Endothelial cell of coronary artery (primary cell): Measurements from ENCODE around the gene PRKCZ. TPM values are rescaled to one million over a fixed set of nuclear protein-coding genes. Genes with fewer than 3 reads are reported as not detected.

ENCODE experiments used
- total RNA-seq: library from RNA; depleted of rRNA; stranded (reverse); fragments of >200 nt; gene quantifications from 2 replicates; pipeline ENCODE4 v1.2.3, GENCODE V29; 2014

PRKCZ gene
- total RNA-seq = 0.19 and 0.36 TPM in 2 replicates

DNA sequence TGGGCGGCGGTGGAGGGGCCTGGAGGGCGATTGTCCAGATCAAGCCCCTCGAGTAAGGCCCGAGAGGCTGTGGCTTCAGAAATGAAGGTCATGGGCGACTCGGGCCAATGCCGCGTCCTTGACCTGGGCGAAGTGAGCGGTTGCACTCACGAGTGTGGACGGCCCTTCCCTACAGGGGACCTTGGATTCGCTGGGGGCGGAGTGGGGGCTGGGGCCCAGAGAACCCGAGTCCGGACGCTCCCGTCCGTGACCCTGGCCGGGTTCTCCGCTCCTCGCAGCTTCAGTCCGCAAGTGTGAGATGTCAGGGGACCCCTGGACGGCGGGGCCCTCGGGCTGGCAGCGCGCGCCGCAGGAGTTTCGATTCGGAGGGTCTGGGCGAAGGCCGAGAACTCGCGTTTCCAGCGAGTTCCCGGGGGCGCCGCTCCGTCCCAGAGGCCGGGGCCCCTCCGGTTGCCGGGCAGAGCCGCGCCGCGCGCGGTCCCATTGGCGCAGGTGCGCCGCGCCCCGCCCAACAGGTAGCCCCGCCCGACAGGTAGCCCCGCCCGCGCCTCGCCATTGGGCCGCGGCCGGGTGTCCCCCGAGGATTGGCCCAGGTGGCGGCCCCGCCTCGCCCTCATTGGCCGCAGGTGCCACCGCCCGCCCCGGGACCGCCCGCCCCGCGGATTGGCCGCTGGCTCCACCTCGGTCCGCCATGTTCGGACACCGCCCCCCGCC is at the start of gene PRKCZ:
PRKCZ (plus strand) TSS at position 694 of the 714 bp plus-strand sequence. CDS start 220 bp downstream, outside the sequence.

DNA sequence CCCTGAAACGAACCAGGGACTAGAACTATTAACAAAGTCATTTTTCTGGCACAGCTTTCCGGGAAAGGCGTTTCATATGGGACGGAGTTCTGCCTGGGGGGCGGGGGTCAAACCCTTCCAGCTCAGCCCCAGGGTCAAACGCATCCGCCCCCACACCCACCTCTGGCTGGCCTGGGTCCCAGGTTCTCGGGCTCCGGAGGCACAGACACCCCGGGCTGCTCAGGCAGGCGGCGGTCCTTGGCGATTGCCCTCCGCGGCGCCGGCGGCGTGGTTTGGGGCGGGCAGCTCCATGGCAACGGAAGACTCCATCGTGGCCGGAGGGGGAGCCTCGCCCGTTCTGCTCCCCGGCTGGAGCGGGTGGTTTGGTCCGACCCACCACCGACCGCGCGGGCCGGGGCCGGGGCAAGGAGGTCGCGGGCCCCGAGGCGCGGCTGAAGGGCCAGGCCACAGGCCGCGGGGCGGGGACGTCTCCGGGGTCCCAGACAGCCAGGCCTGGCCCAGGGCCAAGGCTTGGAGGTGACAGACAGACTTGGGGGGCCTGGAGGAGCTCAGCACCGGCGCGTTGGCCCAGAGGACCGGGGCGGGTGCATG is 46.6 kb upstream of the PRKCZ start, which contains the start of gene CFAP74:
CFAP74 (minus strand) TSS at position 246 of the 591 bp plus-strand sequence. CDS start 12,830 bp downstream, outside the sequence.

DNA sequence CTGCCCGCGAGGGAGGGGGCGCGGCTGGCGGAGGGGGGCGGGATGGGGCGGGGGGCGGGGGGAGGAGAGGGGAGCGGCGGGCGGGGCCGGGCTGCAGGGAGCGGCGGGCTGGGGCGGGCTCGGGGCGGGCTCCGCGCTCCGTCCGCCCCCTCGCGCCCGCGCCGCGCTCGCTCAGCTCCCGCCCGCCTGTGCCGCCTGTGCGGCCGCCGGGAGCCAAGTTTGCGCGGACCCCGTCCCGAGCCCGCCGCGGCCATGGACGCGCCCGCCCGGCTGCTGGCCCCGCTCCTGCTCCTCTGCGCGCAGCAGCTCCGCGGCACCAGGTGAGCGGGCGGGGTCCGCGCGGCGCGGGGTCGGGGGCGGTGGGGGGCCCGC is 31.1 kb upstream of the PRKCZ start, which contains the start of gene GABRD:
GABRD (plus strand) TSS at position 174 of the 372 bp plus-strand sequence; CDS start at position 253, 79 bp downstream.

GRCh38 chr1:2194319-2194897 is 144.2 kb downstream of the PRKCZ start, which contains the start of gene FAAP20:
FAAP20 (minus strand) TSS chr1:2194772; CDS start chr1:2194749, 23 bp downstream.

DNA sequence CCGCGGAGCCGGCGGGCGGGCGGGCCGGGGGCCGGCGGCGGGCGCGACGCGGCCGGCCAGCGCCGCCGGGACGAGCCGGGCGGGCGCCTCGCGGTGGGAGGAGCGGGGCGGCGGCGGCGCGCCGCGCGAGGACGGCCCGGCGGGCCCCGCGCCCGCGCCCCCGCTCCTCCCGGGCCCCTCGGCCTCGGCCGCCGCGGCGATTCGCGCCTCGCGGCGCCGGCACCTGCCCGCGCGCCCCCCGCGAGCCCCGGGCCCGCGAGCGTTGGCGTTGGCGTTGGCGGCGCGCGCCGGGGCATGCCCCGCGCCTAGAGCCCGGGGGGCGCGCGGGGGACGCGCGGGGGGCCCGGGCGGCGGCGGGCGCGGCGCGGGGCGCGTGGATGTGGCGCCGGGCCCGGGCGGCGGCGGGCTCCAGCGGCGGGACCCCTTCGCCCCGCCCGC is 178.0 kb downstream of the PRKCZ start, which contains the start of gene SKI:
SKI (plus strand) TSS at position 163 of the 438 bp plus-strand sequence. CDS start 448 bp downstream, outside the sequence.

Other genes with a start within 250 kb of the PRKCZ start
- 87.0 and 121 TPM in 2 replicates for gene GNB1, start 159.3 kb upstream of the PRKCZ start, total RNA-seq
- gene CALML6, start 135.2 kb upstream of the PRKCZ start, total RNA-seq = not detected in 2 replicates
- 0.09 TPM in 2 replicates for gene TMEM52, start 131.1 kb upstream of the PRKCZ start, total RNA-seq
- not detected in 2 replicates for gene CFAP74, start 46.6 kb upstream of the PRKCZ start, total RNA-seq
- not detected in 2 replicates for gene GABRD, start 31.1 kb upstream of the PRKCZ start, total RNA-seq
- gene FAAP20, start 144.4 kb downstream of the PRKCZ start, total RNA-seq = 8.1 and 13.7 TPM in 2 replicates
- 14.8 and 21.7 TPM in 2 replicates for gene SKI, start 177.9 kb downstream of the PRKCZ start, total RNA-seq